Erythroblast (primary cell): ENCODE data around the gene ZNF578.
"Not testable (repeated sequence)": the region's sequence is repeated elsewhere in the genome, so short reads cannot be mapped to it uniquely, and the experiment has no call there.

Experiments
- DNase-seq, 2 experiments: peaks; one replicate each; lab custom pipeline; 2025; lab: John Stamatoyannopoulos, UW
- GATA1 ChIP-seq: IDR thresholded peaks from 2 replicates; pipeline ENCODE4 v1.6.1; 2011; ENCODE audit warnings: low read depth, mild to moderate bottlenecking, control low read depth, low read length, moderate library complexity
- POLR2A ChIP-seq: IDR thresholded peaks from 2 replicates; pipeline ENCODE4 v1.6.1; 2011; ENCODE audit warnings: mild to moderate bottlenecking, low read length

Gene ZNF578

DNA sequence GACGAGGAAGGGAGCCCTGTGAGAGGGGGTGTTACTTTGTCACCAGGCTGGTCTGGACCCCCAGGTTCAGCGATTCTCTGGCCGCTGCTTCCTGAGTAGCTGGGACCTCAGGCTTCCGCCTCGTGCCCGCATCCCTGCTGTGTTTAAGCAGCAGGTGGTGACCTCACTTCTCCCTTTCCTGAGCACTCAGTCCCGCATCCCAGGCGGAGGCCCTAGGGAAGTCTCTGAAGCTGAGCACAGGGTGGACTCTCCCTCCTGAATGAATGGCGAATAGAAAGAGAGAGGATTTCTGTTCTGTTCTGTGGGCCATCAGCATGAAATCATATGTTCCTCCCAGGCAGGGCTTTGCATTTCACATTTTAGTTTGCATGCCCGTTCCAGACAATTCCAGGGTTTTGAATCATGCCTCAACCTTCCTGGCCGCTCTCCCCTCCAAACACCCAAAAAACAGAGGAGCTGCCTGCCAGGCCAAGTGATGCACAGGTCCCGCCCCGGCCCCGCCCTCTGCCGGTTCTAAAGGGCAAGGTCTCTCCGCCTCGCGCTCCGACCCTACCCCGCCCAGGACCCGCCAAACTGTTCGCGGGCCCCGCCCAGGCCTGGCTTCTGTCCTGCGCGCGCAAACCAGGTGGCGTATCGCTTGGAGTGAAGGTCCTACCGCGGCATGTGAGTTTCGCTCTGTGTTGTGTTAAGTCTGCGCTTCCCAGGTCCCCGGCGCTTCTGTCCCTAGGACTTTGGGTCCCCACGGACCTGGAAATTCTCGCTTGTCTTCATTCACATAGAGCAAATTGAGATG lies 39.0 kb downstream of the ZNF578 start:
- TF ChIP-seq GATA1 (no peak), POLR2A (no peak)
- no peak for DNase-seq

DNA sequence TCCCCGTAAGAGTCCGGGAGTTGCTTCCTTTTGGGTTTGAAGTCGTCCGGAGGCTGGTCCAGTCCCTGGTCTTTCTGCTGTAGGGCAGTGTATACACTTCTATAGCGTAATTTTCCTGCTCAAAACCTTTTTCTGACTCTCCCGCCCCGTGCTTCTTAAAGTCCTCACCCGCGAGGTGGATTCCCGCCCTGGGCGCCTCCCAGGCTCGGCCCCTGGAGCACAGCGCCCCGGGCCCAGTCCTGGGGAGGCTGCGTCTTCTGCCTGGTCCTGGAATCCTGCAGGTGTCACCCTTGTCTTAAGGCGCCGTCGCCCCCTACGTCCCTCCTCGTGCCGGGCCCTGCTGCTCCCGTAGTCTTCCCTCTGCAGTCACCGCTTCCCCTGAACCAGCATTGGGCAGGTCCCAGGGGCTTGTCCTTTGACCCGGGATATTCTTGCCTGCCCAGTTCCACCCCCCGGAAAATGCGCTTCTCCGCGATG lies 39.7 kb downstream of the ZNF578 start:
- TF ChIP-seq POLR2A, result no peak
- no peak for TF ChIP-seq GATA1
- DNase-seq, result no peak

DNA sequence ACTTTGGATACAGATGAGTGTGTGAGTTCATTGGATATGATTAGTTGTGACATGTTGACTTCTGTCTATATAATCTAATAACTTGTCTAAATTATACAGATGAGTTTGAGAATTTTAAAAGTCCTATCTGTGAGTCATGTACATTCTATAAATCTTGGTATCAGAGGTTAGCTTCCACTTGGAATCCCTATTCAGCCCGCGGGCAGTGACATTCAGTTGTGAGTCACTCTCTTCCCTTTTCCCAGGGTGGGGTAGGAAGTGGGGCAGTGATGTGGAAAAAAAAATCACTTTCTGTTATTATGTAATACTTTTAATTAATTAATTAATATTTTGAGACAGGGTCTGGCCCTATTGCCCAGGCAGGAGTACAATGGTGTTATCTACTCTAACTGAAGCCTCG lies 41.2 kb downstream of the ZNF578 start:
- no peak for DNase-seq
- TF ChIP-seq POLR2A (no peak), GATA1 (no peak)

DNA sequence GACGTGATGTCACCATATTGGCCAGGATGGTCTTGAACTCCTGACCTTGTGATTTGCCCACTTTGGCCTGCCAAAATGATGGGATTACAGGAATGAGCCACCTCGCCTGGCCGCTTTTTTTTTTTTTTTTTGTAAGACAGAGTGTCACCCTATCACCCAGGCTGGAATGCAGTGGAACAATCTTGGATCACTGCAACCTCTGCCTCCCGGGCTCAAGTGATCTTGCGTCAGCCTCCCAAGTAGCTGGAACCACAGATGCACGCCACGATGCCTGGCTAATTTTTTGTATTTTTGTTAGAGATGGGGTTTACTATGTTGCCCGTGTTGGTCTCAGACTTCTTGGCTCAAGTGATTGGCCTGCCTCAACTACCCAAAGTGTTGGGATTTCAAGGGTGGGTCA lies 45.2 kb downstream of the ZNF578 start:
- no peak for TF ChIP-seq POLR2A
- no peak for TF ChIP-seq GATA1
- no peak for DNase-seq

DNA sequence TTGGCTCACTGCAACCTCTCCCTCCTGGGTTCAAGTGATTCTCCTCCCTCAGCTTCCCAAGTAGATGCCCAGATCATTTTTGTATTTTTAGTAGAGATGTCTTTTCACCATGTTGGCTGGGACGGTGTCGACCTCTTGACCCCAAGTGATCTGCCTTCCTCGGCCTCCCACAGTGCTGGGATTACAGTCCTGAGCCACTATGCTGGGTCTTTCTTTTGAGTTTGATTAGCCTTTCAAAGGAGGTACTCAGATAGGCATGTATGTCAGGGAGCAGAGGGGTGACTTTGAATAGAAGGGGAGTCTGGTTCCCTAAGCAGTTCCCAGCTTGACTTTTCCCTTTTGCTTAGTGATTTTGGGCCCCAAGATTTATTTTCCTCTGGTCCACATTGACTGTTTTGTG lies 47.1 kb downstream of the ZNF578 start:
- DNase-seq, result not testable (repeated sequence)

DNA sequence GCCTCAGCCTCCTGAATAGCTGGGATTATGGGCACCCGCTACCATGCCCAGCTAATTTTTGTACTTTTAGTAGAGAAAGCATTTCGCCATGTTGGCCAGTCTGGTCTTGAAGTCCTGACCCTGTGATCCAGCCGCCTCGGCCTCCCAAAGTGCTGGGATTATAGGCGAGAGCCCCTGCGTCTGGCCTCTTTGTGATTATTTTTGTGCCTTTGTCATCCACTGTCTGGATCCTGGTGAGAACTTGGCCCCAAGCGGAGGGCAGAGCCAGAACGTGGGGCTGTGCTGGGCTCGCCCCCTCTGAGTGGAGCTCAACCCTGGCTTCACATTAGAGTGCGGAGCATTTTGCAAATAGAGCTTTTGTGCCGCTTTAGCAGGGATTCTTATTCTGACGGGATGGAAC lies 47.6 kb downstream of the ZNF578 start:
- not testable (repeated sequence) for DNase-seq

DNA sequence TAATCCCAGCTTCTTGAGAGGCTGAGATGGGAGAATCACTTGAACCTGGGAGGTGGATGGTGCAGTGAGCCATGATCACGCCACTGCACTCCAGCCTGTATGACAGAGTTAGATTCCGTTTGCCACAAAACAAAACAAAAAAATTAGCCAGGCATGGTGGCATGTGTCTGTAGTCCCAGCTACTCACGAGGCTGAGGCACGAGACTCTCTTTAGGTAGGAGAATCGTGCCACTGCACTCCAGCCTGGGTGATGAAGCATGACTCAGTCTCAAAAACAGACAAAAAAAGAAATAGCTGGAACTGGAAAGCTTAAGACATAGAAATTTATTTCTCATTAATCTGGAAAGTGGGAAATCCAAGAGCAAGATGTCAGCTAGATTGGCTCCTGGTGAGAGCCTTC lies 53.9 kb downstream of the ZNF578 start:
- TF ChIP-seq GATA1 (no peak), POLR2A (no peak)

DNA sequence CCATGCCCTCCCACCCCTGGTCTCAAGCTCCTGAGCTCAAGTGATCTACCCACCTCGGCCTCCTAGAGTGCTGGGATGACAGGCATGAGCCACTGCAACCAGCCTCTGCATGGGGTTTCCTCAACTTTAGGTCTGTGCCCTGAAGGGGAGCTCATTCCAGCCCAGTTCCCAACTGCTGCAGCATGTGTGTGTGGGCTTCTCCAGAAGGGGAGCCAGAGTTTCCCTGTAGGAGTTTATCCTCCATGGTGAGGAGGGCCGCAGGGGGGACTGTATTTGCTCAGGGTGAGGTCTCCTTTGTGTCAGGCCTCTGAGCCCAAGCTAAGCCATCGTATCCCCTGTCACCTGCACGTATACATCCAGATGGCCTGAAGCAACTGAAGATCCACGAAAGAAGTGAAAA lies 62.8 kb downstream of the ZNF578 start:
- TF ChIP-seq POLR2A (no peak), GATA1 (no peak)

More for the DNA sequence above, 53.9 kb downstream of the ZNF578 start:
- no peak for DNase-seq

DNA sequence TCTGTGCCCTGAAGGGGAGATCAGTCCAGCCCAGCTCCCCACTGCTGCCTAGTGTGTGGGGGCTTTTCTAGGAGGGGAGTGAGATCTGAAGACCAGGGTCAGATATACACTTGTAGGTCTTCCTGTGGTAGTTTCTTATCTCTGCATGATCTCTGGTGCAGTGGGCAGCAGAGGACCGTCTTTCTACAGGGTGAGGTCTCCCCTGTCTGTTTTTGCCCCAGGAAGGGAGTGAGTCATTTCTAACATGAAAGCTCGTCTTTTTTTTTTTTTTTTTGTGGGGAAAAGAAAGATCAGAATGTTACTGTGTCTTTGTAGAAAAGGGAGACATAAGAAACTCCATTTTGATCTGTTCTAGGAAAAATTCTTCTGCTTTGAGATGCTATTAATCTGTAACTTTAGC lies 65.3 kb downstream of the ZNF578 start:
- no peak for DNase-seq
- no peak for TF ChIP-seq GATA1

More for the DNA sequence above, 62.8 kb downstream of the ZNF578 start:
- no peak for DNase-seq

DNA sequence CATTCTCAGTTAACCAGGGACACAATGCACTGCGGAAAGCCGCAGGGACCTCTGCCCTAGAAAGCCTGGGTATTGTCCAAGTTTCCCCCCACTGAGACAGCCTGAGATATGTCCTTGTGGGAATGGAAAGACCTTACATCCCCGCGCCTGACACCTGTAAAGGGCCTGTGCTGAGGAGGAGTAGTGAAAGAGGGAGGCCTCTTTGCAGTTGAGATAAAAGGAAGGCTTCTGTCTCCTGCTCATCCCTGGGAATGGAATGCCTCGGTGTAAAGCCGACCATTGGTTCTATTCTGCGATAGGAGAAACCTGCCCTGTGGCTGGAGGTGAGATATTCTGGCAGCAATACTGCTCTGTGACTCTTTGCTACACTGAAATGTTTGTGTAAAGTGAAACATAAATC lies 65.8 kb downstream of the ZNF578 start:
- DNase-seq, result not testable (repeated sequence)

DNA sequence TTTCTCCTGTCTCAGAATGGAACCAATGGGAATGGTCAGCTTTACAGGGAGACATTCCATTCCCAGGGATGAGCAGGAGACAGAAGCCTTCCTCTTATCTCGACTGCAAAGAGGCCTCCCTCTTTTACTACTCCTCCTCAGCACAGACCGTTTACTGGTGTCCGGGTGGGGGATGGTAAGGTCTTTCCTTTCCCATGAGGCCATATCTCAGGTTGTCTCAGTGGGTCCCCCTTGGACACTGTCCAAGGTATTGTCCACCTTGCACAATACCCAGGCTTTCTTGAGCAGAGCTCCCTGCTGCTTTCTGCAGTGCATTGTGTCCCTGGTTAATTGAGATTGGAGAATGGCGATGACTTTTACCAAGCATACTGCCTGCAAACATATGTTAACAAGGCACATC lies 66.7 kb downstream of the ZNF578 start:
- no peak for DNase-seq
- TF ChIP-seq POLR2A (no peak), GATA1 (no peak)

DNA sequence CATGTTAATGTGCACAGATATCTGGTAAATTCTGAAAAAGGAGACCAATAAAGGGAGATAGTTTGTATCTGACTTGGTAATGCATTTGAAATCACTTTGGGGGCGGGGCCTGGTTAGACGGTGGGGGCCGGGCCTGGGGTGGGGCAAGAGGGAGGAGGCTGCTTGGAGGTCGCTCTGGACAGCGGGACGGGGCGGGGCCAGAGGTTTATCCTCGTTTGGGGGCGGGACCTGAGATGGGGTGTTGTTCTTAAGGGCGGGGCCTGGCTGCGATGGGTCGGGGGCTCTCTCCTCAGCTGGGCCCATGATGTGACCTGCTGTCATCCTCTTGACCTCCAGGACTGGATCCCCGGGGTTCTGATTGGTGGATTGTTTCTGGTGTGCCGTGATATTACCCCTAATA lies 69.2 kb downstream of the ZNF578 start:
- DNase-seq, result no peak
- TF ChIP-seq POLR2A, result no peak
- TF ChIP-seq GATA1, result no peak

DNA sequence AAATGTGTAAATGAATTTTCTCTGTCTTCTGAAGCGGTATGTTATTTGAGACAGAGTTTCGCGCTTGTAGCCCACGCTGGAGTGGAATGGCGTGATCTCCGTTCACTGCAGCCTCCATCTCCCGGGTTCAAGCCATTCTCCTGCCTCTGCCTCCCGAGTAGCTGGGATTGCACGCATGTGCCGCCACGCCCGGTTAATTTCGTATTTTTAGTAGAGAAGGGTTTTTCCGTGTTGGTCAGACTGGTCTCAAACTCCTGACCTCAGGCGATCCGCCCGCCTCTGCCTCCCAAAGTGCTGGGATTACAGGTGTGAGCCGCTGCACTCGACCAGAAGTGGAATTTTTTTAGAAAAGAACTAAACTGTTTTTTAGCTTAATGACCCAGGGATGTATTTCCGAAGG lies 70.7 kb downstream of the ZNF578 start:
- TF ChIP-seq POLR2A (no peak), GATA1 (no peak)
- DNase-seq, result no peak

DNA sequence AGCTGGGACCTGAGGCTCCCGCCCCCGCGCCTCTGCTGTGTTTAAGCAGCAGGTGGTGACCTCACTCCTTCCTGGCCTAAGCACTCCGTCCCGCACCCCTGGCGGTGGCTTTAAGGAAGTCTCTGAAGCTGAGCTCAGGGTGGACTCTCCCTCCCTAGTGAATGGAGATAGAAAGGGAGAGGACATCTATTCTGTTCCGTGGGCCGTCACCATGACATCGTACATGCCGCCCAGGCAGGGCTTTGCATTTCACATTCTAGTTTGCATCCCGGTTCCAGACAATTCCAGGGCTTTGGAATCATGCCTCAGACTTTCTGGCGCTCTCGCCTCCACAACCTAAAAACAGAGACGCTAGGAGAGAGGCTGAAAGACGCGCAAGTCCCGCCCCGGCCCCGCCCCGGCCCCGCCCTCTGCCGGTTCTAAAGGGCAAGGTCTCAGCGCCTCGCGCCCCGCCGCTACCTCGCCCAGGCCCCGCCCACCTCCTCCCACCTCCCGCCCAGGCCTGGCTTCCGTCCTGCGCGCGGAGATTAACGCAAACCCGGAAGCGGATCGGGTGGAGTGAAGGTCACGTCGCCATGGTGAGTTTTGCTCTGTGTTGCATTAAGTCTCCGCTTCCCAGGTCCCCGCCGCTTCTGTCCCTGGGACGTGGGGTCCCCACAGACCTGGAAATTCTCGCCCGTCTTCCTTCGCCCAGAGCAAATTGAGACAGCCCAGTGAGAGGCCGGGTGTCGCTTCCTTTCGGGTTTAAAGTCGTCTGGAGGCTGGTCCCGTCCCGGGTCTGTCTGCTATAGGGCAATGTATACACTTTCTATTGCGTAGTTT lies 74.0 kb downstream of the ZNF578 start, which contains the start of gene ZNF808:
ZNF808 (plus strand) TSS at position 535 of the 822 bp plus-strand sequence. CDS start 15,617 bp downstream, outside the sequence.
- peak; percentile 94 for DNase-seq
- peak; percentile 52 for TF ChIP-seq POLR2A
- no peak for TF ChIP-seq GATA1

DNA sequence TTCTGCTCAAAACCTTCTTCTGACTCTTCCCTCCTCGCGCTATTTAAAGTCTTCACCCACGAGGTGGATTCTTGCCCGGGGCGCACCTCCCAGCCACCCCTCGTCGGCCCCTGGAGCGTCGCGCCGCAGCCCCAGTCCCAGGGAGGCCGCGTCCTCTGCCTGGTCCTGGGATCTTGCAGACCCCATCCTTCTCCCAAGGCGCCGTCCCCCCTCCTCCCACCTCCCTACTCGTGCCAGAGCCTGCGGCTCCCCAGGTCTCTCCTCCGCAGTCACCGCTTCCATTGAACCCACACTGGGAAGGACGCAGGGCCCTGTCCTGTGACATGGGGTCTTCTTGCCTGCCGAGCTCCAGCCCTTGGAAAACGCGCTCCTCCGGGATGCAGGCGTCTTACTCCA lies 74.6 kb downstream of the ZNF578 start:
- DNase-seq, result no peak
- no peak for TF ChIP-seq GATA1
- TF ChIP-seq POLR2A, result no peak
